ENCODE data around the gene OR2H2.

OR2H2 gene

DNA sequence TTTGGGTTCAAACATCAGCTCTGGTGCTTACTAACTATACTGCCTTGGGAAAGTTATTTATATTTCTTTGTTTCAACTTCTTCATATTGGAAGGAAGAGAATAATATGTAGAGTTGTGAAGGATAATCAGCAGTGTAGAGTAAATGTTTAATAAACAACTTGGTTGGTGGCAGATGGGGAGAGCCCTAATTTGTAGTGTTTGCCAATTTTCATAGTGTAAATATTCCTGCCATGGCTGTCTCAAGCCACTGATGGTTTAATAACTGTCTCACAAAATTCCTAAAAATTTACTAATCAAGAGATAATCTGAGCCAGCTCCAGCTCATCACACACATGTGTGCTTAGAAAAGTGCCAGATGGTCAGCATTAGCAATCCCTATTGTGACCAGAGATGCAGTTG, at the start of gene OR2H2:
TSS of gene OR2H2 (plus strand) at position 301 of the 400 bp plus-strand sequence. CDS start 2,824 bp downstream, outside the sequence.
- no peak for DNase-seq (ENCODE audit: low read depth)

DNA sequence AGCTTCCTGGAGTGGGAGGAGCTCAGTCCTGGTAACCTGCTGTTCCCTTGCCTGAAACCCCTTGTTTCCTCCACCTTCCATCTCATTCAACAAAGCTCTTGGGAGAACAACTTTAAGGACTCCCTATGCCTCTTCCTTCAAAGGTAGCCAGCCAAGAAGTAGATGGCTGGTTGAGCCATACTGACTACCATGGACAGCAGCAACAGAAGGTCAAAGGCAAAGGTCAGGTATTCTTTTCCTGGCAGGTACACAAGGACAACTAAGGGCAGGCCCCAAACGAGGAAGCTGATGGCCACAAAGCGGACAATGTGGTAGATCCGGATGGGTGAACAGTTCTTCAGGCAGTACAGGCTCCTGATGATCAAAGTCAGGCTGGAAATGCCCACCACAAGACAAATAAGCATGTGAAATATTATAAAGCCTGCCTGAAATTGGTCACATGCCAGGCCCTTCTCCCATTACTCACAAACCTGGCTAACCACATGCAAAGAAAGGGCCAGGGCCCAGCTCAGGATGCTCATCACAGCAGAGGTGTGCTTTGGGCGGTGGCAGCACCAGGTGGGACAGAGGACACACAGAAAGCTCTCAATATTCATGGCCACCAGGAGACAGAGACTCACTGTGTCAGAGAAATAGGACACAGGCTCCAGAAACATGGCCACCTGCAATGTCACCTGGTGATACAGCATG, 47.1 kb upstream of the OR2H2 start:
- no peak for DNase-seq (ENCODE audit: low read depth)

DNA sequence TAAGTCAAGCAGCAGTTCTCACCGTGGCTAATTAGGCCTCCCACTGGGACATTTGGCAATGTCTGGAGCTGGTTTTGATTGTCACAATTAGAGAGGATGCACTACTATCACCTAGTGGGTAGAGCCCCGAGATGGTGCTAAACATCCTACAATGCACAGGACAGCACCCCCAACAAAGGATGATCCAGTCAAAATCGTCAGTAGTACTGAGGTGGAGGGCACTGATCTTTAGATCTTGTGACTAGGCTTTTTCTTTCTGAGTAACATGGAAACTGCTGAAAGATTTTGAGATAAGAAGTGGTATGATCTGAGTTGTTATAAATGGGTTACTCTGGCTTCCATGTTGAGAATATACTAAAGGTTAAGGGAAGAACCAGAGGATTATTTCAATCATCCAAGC, 37.3 kb upstream of the OR2H2 start:
- DNase-seq (ENCODE audit: low read depth), result no peak

DNA sequence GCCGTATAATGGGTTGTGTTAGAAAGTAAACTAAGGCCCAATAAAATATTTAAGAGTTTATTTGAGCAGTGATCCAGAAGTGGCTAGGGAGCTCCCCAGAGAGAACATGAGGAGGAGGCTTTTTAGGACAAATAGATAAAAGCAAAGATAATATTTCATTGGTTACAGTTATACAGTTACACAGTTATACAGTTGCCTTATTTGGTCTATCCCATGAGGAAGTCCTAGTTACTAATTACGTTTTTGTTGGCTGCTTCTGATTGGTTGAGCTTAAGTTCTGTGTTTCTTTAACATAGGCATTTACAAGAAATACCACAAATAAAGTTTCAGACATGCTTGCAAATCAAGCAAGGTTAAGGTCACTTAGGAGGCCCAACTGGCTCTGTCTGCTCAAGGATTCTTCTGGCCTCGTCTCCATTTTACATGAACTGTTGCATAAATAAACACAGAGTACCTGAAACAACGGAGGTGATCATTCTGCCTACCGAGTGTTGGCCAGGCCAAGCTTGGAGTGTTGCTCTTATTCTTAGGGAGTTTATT, 32.3 kb upstream of the OR2H2 start:
- DNase-seq (ENCODE audit: low read depth), result no peak

DNA sequence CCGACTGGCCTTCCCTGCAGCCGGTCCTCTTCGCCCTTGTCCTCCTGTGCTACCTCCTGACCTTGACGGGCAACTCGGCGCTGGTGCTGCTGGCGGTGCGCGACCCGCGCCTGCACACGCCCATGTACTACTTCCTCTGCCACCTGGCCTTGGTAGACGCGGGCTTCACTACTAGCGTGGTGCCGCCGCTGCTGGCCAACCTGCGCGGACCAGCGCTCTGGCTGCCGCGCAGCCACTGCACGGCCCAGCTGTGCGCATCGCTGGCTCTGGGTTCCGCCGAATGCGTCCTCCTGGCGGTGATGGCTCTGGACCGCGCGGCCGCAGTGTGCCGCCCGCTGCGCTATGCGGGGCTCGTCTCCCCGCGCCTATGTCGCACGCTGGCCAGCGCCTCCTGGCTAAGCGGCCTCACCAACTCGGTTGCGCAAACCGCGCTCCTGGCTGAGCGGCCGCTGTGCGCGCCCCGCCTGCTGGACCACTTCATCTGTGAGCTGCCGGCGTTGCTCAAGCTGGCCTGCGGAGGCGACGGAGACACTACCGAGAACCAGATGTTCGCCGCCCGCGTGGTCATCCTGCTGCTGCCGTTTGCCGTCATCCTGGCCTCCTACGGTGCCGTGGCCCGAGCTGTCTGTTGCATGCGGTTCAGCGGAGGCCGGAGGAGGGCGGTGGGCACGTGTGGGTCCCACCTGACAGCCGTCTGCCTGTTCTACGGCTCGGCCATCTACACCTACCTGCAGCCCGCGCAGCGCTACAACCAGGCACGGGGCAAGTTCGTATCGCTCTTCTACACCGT, 31.5 kb upstream of the OR2H2 start:
- DNase-seq (ENCODE audit: low read depth), result no peak

DNA sequence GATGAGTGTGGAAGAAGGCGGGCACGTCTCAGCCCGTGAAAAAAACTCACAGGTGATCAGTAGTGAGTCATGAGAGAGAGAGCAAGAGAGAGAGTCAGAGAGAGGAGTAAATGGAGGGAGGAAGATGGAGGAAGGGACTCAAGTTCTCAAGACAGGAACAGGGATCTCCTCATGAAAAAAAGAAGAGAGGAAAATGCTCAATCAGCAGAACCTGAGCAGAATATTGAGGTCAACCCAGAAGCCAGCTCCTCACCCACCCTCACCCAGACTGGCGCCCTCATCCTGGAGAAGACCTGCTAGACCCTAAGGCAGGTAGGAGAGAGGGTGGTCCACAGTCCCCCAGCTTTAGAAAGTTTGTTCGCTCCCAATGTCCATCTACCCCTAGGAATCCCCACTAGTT, 30.2 kb upstream of the OR2H2 start:
- no peak for DNase-seq (ENCODE audit: low read depth)

DNA sequence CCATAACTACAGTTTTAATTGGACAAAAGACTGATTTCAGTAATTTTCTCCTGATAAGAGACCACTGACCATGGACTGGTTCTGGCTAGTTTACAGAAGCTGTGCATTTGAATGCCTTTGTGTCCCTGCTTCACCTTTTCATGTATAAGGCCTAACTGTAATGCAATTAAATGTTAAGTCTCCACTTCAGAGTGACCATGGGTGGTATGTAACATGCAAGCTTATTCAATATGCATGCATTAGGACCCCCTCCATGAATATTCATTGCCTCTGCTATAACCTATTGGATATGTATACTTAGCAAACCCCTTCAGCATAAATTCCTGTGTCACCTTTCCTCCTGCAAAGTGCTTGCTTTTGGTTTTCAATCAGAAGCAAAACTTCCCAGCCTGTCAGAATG, 27.6 kb upstream of the OR2H2 start:
- DNase-seq (ENCODE audit: low read depth), result no peak

DNA sequence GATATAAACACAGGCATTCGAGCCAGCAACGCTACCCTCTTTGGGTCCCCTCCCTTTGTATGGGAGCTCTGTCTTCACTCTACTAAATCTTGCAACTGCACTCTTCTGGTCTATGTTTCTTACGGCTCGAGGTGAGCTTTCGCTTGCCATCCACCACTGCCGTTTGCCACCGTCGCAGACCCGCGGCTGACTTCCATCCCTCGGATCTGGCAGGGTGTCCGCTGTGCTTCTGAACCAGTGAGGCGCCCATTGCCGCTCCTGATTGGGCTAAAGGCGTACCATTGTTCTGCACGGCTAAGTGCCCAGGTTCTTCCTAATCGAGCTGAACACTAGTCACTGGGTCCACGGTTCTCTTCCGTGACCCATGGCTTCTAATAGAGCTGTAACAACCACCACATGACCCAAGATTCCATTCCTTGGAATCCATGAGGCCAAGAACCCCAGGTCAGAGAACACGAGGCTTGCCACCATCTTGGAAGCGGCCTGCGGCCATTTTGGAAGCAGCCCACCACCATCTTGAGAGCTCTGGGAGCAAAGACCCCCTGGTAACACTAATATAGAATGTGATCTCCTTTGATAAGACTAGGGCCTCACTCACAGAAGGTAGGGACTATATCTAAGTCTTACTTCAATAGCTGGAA, 26.4 kb upstream of the OR2H2 start:
- no peak for DNase-seq (ENCODE audit: low read depth)

DNA sequence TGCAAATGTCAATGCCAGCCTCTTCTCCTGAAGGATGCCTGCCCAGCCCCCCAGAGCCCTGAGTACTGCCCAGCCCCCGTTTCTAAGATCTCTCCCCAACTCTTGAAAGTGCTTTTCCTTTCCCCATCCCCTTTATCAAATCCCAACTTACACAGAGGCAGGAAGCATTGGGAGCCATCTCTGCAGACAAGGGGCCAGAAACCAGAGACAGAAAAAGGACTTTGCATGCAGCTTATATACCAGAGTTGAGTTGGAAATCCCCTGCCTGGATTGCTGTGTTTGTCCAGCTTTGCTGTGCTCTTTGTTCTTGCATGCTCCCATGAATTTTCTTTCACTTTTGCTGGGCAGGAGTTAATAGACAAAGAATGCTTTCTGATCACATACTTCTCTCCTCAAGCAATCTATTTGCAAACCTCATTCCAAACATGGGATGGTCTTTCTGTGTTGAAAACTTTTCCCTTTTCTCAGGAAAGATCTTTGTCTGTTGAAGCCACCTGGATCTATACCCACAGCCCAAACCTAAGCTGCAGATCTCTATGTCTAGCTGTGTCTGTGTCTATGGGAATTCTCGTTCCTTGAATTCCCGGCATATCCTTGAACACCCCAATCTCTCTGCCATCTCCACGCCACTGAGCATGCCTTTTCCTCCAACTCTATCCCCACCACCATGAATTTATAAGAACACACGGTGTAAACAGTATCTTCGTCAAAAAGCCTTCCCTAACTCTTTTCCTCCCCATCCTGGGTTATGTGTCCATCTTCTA, 25.2 kb upstream of the OR2H2 start, which contains the start of gene UBD:
TSS of gene UBD (minus strand) at position 209 of the 764 bp plus-strand sequence. CDS start at position 178, 31 bp downstream.
- DNase-seq (ENCODE audit: low read depth), result no peak

DNA sequence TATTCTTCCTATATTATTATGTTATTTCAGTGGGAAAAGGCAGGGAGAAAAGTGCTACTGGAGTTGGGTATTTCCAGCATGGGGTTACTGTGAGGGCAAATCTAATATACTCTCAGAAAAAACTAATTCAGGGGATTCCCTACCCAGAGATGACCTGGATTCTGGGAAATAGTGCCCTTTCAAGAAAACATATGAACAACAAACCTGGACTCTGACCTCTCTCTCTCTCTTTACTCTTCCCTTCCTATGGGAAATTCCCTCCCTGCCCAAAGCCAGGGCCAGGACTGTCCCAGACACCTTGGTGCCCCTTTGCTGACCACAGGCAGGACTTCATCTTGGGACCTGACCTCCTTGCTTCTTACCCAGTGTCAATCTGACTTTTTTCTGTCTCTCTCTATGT, 23.8 kb upstream of the OR2H2 start:
- DNase-seq (ENCODE audit: low read depth), result no peak

DNA sequence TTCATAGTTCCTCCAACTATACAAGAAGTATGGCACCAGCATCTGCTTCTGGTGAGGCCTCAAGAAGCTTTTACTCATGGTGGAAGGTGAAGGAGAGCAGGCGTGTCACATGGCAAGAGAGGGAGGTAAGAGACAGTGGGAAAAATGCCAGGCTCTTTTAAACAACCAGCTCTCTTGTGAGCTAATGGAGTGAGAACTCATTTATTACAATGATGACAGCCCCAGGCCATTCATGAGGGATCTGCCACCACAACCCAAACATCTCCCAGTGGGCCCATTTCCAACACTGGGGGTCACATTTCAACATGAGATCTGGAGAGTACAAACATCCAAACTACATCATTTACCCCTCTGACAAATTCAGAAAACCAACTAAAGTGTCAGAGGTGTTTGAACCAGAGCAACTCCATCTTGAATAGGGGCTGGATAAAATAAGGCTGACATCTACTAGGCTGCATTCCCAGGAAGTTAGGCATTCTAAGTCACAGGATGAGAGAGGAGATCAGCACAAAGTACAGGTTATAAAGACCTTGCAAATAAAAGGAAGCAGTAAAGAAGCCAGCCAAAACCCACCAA, 23.2 kb upstream of the OR2H2 start:
- no peak for DNase-seq (ENCODE audit: low read depth)

DNA sequence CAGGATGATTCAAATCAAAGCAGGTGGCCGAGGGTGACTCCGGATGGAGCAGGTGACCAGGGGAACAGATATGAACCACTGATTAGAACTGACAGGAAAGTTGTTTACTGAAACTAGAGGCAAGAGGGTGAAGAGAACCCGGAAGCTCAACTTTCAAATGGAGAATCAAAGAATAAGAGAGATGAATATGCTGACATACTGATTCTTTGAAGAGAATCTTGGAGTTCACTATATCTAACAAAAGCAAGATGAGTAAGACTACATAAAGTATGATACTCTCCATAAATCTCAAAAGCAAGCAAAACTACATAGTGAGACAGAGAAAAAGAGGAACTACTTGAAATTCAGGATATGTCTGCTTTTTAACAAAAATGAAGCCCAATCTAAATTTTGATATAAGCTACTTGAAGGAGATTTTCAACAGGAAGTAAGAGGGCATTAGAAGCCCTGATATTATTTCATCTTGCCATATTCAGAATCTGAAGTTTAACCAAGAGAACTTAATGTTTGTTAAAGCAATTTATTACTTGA, 21.4 kb upstream of the OR2H2 start:
- DNase-seq (ENCODE audit: low read depth), result no peak

DNA sequence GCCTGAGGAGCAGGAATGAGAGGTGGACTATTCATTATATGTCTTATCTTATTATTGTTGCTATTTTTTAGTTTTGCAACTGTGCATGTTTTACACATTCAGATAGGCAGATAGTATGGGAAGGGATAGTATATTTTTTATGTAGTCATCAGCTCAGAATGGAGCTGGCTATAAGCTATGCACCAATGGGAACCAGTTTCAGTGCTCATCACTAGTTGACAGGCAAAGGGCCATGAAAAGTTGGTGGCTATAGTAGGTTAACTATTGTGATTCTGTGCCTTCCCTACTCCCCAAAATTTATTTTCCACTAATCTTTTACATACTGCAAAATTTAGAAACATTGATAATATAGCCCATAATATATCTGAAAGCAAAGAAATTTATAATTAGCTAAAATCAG, 20.0 kb upstream of the OR2H2 start:
- no peak for DNase-seq (ENCODE audit: low read depth)

DNA sequence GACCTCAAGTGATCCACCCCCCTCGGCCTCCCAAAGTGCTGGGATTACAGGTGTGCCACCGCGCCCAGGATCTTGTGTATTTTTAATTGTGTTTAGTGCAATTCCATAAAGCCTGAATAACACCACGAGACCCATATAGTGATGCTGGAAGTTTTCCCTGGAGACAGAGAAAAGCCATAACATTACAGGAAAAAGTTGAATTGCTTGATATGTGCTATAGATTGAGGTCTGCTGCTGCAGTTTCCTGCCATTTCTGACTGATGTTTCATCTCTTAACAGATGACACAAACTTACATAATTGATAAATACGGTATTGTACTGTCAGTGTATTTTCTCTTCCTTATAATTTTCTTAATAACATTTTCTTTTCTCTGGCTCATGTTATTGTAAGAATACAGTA, 18.1 kb upstream of the OR2H2 start:
- no peak for DNase-seq (ENCODE audit: low read depth)

DNA sequence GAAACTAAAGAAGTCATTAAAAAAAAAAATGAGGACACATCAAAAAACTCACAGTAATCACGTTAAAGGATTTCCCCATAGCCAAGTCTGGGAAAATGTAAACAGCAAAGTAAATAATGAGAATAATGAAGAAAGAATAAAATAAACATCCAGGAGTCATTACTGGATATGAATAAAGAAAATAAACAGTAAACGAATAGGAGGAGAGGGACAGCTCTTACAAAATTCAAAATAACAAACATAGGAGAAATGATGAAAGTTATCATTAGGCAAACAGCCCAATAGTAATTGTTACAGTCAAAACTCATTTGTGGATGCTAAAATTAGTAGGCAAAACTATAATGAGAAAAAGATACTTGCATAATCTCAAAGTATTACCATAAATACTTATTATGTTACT, 17.4 kb upstream of the OR2H2 start:
- no peak for DNase-seq (ENCODE audit: low read depth)

DNA sequence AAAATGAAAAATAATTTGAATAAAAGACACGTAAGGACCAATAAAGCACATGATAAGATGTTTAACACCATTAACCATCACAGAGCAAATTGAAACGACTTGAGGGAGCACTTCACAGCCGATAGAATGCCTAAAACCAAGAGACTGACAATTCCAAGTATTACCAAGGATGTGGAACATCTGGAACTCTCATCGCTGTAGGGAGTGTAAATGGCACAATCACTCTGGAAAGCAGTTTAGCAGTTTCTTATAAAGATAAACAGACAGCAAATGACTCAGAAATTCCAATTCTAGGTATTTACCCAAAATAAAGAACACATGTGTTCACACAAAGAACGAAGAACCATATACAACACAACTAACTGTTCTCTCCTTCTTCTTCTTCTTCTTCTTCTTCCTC, 16.9 kb upstream of the OR2H2 start:
- no peak for DNase-seq (ENCODE audit: low read depth)

DNA sequence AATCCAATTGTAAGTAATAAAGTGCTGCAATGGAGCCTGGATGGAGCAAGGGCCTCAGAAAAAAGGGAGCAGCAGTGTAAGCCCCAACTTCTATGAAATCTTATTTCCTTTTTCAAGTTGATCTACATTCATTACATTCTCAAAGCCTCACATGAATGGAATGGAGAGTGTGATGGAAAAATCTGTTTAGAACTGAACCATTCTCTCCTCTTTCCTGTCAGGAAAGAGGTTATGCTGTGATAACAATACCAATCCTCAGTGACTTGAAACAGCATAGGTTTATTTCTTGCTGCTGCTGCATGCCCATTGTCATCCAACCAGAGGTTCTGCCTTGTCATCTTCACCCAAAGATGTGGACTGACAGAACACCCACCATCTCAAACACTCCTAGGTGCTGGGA, 8.9 kb upstream of the OR2H2 start:
- no peak for DNase-seq (ENCODE audit: low read depth)

DNA sequence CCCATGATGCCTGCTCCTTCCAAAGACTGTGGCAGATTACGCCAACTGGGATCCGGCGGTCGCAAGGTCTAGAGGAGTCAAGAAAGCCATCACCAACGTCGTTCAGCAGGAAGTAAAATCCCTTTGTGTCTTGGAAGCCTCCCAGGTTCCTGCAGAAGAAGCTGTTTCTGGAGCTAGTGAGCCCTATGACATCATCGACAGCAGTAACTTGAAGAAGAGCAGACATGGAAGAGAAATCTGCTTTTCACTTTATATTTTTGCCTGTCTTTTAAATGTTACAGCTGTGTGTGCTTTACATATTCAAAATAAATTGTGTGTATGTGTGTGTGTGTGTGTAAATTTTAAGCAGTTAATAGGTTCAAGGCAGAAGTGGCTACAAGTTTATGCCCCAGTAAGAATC, 7.4 kb upstream of the OR2H2 start:
- no peak for DNase-seq (ENCODE audit: low read depth)

DNA sequence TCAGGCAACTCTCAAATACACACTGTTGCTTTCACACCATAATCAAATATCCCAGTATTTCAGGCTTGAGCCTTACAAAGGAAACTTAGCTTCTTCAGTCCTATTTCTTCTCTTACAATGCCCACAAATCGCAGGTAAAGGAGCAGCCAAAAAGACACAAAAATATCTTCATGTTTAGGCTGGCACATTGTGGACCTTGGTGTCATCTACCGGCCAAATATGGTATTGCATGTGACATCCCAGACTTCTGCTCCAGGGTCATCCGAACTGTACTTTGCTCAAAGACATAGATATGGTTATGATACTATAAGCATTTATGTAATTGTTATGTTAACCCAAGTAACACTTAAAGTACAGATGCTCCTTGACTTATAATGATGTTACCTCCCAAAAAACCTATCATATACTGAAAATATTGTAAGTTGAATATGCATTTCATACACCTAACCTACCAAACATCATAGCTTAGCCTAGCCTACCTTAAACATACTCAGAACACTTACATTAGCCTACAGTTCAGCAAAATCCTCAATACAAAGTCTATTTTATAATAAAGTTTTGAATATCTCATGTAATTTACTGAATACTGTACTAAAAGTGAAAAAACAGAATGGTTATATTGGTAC, 4.6 kb downstream of the OR2H2 start:
- peak; percentile 44 for DNase-seq (ENCODE audit: low read depth)

DNA sequence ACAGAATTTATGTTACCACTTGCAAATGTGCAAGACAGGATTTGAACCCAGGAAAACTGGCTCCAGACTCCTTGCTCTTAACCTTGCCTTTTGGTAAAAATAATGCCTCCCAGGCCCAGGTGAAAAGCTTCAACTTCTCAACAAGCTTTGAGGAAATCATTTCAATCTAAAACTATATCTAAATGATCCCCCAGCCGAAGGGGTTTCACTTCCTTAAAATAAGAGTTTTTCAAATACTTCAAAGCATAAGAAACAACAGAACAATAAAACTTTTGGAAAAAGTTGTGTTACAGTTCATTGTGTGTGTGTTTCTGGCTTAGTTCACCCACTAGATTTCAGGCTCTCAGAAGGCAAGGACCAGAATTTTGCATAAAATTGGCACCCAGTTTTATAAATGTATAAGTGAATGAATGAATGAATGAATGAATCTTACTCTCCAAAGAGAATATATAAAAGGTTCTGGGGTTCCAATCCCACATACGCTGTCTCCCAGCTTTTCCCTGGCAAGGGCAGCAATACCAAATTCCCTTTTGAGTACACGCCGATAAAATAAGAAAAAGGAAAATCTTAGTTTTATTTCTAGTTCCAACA, 5.4 kb downstream of the OR2H2 start:
- no peak for DNase-seq (ENCODE audit: low read depth)

DNA sequence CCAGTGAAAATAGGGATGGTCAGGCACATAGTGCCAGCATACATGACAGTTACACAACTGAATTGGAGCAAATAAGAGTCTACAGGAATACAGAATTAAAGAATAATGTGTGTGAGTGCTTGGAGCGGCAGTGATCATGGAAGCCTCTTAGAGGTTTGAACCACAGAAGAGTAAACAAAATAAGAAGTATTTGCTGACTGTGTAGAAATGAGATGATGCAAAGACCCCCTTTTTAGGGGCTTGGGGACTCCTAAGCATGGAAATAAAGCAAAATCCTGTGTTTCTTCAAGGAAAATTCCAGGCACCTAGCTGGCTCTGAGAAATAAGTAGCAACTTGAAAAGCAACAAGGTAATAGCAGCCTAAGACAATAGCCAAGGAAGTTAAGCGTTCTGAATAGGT, 6.8 kb downstream of the OR2H2 start:
- DNase-seq (ENCODE audit: low read depth), result no peak
